Spleen (tissue), 7 donors: Measurements from ENCODE around the gene SLC2A9.

Experiments used
- POLR2A ChIP-seq, 3 donors: fragments of 450-650 bp; IDR thresholded peaks; one replicate each; pipeline ENCODE4 v1.5.1; 2017; ENCODE audit warnings: antibody characterized with exemption in 3 of 3, mild to moderate bottlenecking in 1 of 3
- POLR2AphosphoS5 ChIP-seq, 3 donors: sonication (generic); formaldehyde crosslinking; IDR thresholded peaks; one replicate each; pipeline ENCODE4 v1.5.1; 2017; ENCODE audit warnings: antibody characterized with exemption in 3 of 3
- TF ChIP-seq, protein P1 (sequence below), 11 experiments: fragments of 200-600 bp in 7 of 11; fragments of 450-650 bp in 4 of 11; sonication (generic) in 4 of 11; IDR thresholded peaks in 8 of 11; conservative IDR thresholded peaks in 3 of 11; 1 replicate in 7 of 11; 2 replicates in 4 of 11; pipeline versions ENCODE4 v1.4.0 to v1.8.0; 2016 to 2021; ENCODE audit warnings: antibody characterized with exemption in 11 of 11, inconsistent platforms in 4 of 11, mild to moderate bottlenecking in 1 of 11
- donor health status: DM: no; HTN: no; CAD: no; lungs with moderate emphysema.
- donor health status: DM: no; HTN: no; CAD: no.
- donor health status: DM: no; HTN: no; CAD: no.

DNA sequence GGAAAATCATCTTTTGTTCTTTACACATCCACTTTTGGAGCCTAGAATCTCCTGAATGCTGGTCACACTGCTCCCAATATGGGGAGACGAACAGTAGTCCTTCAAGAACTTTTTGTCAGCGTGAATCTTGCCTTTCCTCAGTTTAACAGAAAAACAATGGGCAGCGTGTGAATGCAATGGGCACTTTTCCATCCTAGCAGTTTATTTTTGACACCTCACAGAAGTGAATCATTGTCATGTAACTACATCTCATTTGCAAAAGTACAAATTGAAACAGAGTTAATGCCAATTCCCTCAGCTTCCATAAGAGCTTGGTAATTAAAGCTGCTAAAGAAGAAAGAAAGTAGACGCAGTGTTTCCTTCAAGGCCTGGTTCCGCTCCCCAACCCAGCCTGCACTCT lies 154.4 kb downstream of the SLC2A9 start:
- TF ChIP-seq, protein P1, sequence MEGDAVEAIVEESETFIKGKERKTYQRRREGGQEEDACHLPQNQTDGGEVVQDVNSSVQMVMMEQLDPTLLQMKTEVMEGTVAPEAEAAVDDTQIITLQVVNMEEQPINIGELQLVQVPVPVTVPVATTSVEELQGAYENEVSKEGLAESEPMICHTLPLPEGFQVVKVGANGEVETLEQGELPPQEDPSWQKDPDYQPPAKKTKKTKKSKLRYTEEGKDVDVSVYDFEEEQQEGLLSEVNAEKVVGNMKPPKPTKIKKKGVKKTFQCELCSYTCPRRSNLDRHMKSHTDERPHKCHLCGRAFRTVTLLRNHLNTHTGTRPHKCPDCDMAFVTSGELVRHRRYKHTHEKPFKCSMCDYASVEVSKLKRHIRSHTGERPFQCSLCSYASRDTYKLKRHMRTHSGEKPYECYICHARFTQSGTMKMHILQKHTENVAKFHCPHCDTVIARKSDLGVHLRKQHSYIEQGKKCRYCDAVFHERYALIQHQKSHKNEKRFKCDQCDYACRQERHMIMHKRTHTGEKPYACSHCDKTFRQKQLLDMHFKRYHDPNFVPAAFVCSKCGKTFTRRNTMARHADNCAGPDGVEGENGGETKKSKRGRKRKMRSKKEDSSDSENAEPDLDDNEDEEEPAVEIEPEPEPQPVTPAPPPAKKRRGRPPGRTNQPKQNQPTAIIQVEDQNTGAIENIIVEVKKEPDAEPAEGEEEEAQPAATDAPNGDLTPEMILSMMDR (IDR thresholded peaks at IDR 0.05 in 8 of 11, conservative IDR thresholded peaks at IDR 0.05 in 3 of 11): no peak
- TF ChIP-seq POLR2A (IDR thresholded peaks at IDR 0.05) (no peak), POLR2AphosphoS5 (IDR thresholded peaks at IDR 0.05) (no peak)
